Endothelial cell of umbilical vein (primary cell): Measurements from ENCODE around the gene MCL1. TPM values are rescaled to one million over a fixed set of nuclear protein-coding genes. Genes with fewer than 3 reads are reported as not detected.

ENCODE experiments used
- BruUV-seq: library from RNA; stranded (reverse); fragments of 400-500 nt; replicated peaks from 2 replicates; lab custom pipeline; 2021; lab: Mats Ljungman, UMichigan
- CTCF ChIA-PET: fragments of 300-600, 350-600 bp; sonication (Branson Sonifier 250); formaldehyde crosslinking; loops from one replicate; lab custom pipeline; 2021; ENCODE audit warnings: antibody characterized with exemption, inconsistent platforms; lab: Charles Lee
- POLR2A ChIA-PET: fragments of 300-600, 350-600 bp; sonication (Branson Sonifier 250); formaldehyde crosslinking; loops from one replicate; lab custom pipeline; 2021; ENCODE audit warnings: antibody characterized with exemption, inconsistent platforms; lab: Charles Lee
- DNase-seq: peaks from one replicate; pipeline ENCODE4 v3.0.0-alpha.2; 2011; ENCODE audit warnings: low read depth, low spot score
- FAIRE-seq: peaks from 2 replicates; lab custom pipeline; 2011; peaks lifted over from hg19 to GRCh38; lab: Jason Lieb, UNC
- H2AFZ ChIP-seq: 2 replicates; pipeline ENCODE4 v1.6.0; 2012; ENCODE audit warnings: low read depth, low read length, control low read depth, inconsistent platforms
- H3K27ac ChIP-seq: 2 replicates; pipeline ENCODE4 v1.5.1; 2011; ENCODE audit warnings: low read depth, mild to moderate bottlenecking, control low read depth, low read length, moderate library complexity; ENCODE audit not compliant: insufficient read depth
- H3K27me3 ChIP-seq, 2 experiments: 2 replicates each; pipeline versions ENCODE4 v1.6.0 to v1.6.1; 2011; ENCODE audit warnings: low read length in 2 of 2, mixed read lengths in 1 of 2; ENCODE audit not compliant: control insufficient read depth in 2 of 2, insufficient read depth in 2 of 2
- H3K36me3 ChIP-seq, 2 experiments: 2 replicates in 1 of 2; 3 replicates in 1 of 2; pipeline ENCODE4 v1.5.1; 2011; ENCODE audit warnings: low read length in 2 of 2, mild to moderate bottlenecking in 1 of 2, moderate library complexity in 1 of 2; ENCODE audit not compliant: control insufficient read depth in 2 of 2, insufficient read depth in 2 of 2; ENCODE audit errors: extremely low read depth in 1 of 2
- H3K4me1 ChIP-seq: 3 replicates; pipeline ENCODE4 v1.5.1; 2011; ENCODE audit warnings: mild to moderate bottlenecking, low read length; ENCODE audit not compliant: control insufficient read depth, insufficient read depth; ENCODE audit errors: extremely low read depth
- H3K4me2 ChIP-seq: 2 replicates; pipeline ENCODE4 v1.6.1; 2011; ENCODE audit warnings: low read length, control low read depth, mixed read lengths; ENCODE audit not compliant: insufficient read depth
- H3K4me3 ChIP-seq, 3 experiments: fragments of 200-600 bp in 1 of 3; sonication (generic), shearing (Covaris generic) in 1 of 3; replicated peaks in 1 of 3; 2 replicates each; pipeline ENCODE4 v1.5.1; 2011 to 2016; ENCODE audit warnings: control low read depth in 3 of 3, low read length in 3 of 3, mild to moderate bottlenecking in 2 of 3, inconsistent platforms in 1 of 3, low read depth in 1 of 3, moderate library complexity in 1 of 3; ENCODE audit not compliant: insufficient read depth in 1 of 3
- H3K79me2 ChIP-seq: 2 replicates; pipeline ENCODE4 v1.6.0; 2012; ENCODE audit warnings: low read length, inconsistent platforms; ENCODE audit not compliant: control insufficient read depth, insufficient read depth
- H3K9ac ChIP-seq: replicated peaks from 2 replicates; pipeline ENCODE3; 2011; ENCODE audit warnings: low read length, control low read depth; ENCODE audit not compliant: insufficient read depth; ENCODE audit errors: extremely low read depth
- H3K9me1 ChIP-seq: replicated peaks from 3 replicates; pipeline ENCODE4 v1.6.0; 2011; ENCODE audit warnings: mild to moderate bottlenecking, low read length; ENCODE audit not compliant: control insufficient read depth, insufficient read depth; ENCODE audit errors: extremely low read depth
- H3K9me3 ChIP-seq: replicated peaks from 2 replicates; pipeline ENCODE4 v1.5.1; 2012; ENCODE audit warnings: low read length, inconsistent platforms; ENCODE audit not compliant: control insufficient read depth, insufficient read depth
- H4K20me1 ChIP-seq: replicated peaks from 2 replicates; pipeline ENCODE3; 2011; ENCODE audit warnings: mild to moderate bottlenecking, low read length; ENCODE audit not compliant: control insufficient read depth, insufficient read depth; ENCODE audit errors: extremely low read depth
- EZH2 ChIP-seq: IDR thresholded peaks from 2 replicates; pipeline ENCODE4 v1.6.1; 2012; ENCODE audit warnings: borderline replicate concordance, low read depth, mild to moderate bottlenecking, moderate library complexity, low read length, inconsistent platforms; ENCODE audit not compliant: severe bottlenecking
- FOS ChIP-seq: IDR thresholded peaks from 2 replicates; pipeline ENCODE4 v1.6.1; 2011; ENCODE audit warnings: mild to moderate bottlenecking, low read length, moderate library complexity, borderline replicate concordance; ENCODE audit not compliant: insufficient read depth
- GATA2 ChIP-seq: IDR thresholded peaks from 2 replicates; pipeline ENCODE4 v1.7.0; 2011; ENCODE audit warnings: low read depth, mild to moderate bottlenecking, moderate library complexity, mixed read lengths, low read length; ENCODE audit not compliant: insufficient read length, insufficient read depth
- JUN ChIP-seq: IDR thresholded peaks from 2 replicates; pipeline ENCODE4 v1.6.1; 2011; ENCODE audit warnings: borderline replicate concordance, low read depth; ENCODE audit not compliant: insufficient read length, insufficient read depth
- MAX ChIP-seq: IDR thresholded peaks from 2 replicates; pipeline ENCODE4 v1.6.1; 2011; ENCODE audit not compliant: insufficient read depth, insufficient read length
- MYC ChIP-seq: IDR thresholded peaks from one replicate; pipeline ENCODE4 v1.6.1; 2011; ENCODE audit warnings: mild to moderate bottlenecking, low read depth, low read length
- POLR2A ChIP-seq: IDR thresholded peaks from 2 replicates; pipeline ENCODE4 v1.6.1; 2012; ENCODE audit warnings: low read depth, mild to moderate bottlenecking, control low read depth, low read length
- POLR2AphosphoS5 ChIP-seq: IDR thresholded peaks from 2 replicates; pipeline ENCODE4 v1.6.1; 2012; ENCODE audit warnings: low read depth, mild to moderate bottlenecking, control low read depth, low read length, moderate library complexity; ENCODE audit not compliant: insufficient read depth
- dilution Hi-C: fragments of 300-500 bp; cut with MboI; formaldehyde crosslinking; loops from one replicate; pipeline ENCODE4 v1.15.0; 2019; ENCODE audit warnings: low sequenced_read_pairs; ENCODE audit not compliant: extremely low pct_ligation_motif_present
- intact Hi-C: fragments of 100-400 bp; cut with micrococcal nuclease; formaldehyde crosslinking; loops from one replicate; pipeline ENCODE4 v1.10.0; 2022
- polyA plus RNA-seq, 4 experiments: library from polyadenylated mRNA; depleted of rRNA in 3 of 4; stranded (reverse) in 3 of 4; unstranded in 1 of 4; fragments of >200 nt; gene quantifications; 2 replicates each; pipeline versions ENCODE4 v1.2.1 to v1.2.3, GENCODE V29; 2011 to 2012; ENCODE audit warnings: missing spikeins in 1 of 4
- total RNA-seq: library from RNA; stranded (reverse); gene quantifications from 2 replicates; pipeline ENCODE4 v1.2.3, GENCODE V29; 2021
- TF ChIP-seq, protein P1 (sequence below), 2 donors: IDR thresholded peaks; 1 replicate in 1 of 2; 2 replicates in 1 of 2; pipeline ENCODE4 v1.5.1; 2011; ENCODE audit warnings: low read length in 2 of 2, mild to moderate bottlenecking in 2 of 2, moderate library complexity in 2 of 2, control low read depth in 1 of 2, inconsistent platforms in 1 of 2, low read depth in 1 of 2; ENCODE audit not compliant: insufficient read depth in 1 of 2; ENCODE audit errors: extremely low read depth in 1 of 2

The MCL1 gene
- total and polyA plus RNA-seq, 2 donors (not counting 3 experiments of a cell fraction or from before 2014, with no cell fraction given): 87.3 to 186 TPM

DNA sequence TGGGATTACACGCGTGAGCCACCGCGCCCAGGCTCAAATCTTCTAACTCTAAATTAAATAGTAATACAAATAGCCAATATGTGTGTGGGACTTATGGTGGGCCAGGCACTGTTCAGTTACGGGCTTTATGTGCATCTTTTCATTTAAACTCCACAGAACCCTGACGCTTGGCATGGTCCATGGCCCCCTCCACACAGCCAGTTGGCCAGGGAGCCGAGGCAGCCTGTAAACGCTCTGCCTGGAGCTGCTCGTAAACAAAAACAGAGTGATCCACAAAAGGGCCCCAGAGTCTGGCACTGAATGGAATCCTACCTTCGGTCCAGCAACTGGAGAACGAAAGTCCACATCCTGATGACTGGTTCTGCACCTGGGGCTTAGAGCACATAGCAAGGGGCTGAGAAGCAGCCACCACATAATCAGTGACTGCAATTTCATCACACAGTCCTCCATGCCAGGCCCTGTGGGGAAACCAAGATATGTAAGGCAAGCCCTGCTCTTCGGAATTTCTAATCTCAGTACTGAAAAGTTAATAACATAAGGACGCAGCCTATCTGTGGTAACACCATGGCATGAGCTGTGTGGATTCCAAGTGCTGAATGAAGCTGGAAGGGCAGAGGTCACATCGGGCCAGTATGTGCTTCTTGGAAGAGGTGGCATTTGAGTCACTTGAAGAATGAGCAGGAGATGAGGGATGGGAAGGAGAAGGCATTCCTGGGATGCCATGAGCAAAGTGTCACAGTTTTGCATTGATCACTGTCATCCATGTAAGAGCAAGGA is 43.7 kb downstream of the MCL1 start:
- Histone ChIP-seq H3K4me1 (no peaks in the 10 kb centered on the region), H3K9me3 (no peaks in the 10 kb centered on the region), H3K9me1 (no peaks in the 10 kb centered on the region), H4K20me1 (no peaks in the 10 kb centered on the region), H2AFZ (no peak overlapping the region), H3K79me2 (no peaks in the 10 kb centered on the region), H3K27me3 (no peaks in the 10 kb centered on the region), H3K9ac (no peak overlapping the region), H3K27ac (no peak overlapping the region), H3K36me3 (no peaks in the 10 kb centered on the region), H3K4me2 (no peak overlapping the region), H3K4me3 (no peak overlapping the region)
- no peak for TF ChIP-seq POLR2AphosphoS5
- TF ChIP-seq POLR2A: no peak
- TF ChIP-seq EZH2: no peak
- TF ChIP-seq JUN: no peak
- no peak for TF ChIP-seq FOS
- TF ChIP-seq MAX: no peak
- no peak for TF ChIP-seq MYC
- TF ChIP-seq, protein P1, sequence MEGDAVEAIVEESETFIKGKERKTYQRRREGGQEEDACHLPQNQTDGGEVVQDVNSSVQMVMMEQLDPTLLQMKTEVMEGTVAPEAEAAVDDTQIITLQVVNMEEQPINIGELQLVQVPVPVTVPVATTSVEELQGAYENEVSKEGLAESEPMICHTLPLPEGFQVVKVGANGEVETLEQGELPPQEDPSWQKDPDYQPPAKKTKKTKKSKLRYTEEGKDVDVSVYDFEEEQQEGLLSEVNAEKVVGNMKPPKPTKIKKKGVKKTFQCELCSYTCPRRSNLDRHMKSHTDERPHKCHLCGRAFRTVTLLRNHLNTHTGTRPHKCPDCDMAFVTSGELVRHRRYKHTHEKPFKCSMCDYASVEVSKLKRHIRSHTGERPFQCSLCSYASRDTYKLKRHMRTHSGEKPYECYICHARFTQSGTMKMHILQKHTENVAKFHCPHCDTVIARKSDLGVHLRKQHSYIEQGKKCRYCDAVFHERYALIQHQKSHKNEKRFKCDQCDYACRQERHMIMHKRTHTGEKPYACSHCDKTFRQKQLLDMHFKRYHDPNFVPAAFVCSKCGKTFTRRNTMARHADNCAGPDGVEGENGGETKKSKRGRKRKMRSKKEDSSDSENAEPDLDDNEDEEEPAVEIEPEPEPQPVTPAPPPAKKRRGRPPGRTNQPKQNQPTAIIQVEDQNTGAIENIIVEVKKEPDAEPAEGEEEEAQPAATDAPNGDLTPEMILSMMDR (IDR thresholded peaks at IDR 0.05; ENCODE audit: extremely low read depth in 1 of 2, insufficient read depth in 1 of 2, low read depth in 1 of 2, low read length in 2 of 2): no peak
- no peak for TF ChIP-seq GATA2
- CTCF ChIA-PET: interaction anchor here (1.0 to 2.8 kb wide), 4 partner anchors 13 to 25 kb away, joined by 3 to 10 read pairs (median 6); partner anchors contain the start of genes ADAMTSL4 and FALEC
- dilution Hi-C loops (no loop called here), intact Hi-C loops (no loop called here)
- no peak for FAIRE-seq
- POLR2A ChIA-PET: no interaction called here
- DNase-seq: no peak
- BruUV-seq: no TSS peak
